Right lobe of liver (tissue), 4 donors: ENCODE data around the gene RNU1-2.

Experiments
- CTCF ChIP-seq, 4 donors: fragments of 200-600 bp in 3 of 4; fragments of 450-650 bp in 1 of 4; IDR thresholded peaks; one replicate each; pipeline versions ENCODE4 v1.5.1 to v1.8.0; 2016 to 2022; ENCODE audit warnings: antibody characterized with exemption in 4 of 4, mild to moderate bottlenecking in 2 of 4
- POLR2A ChIP-seq: fragments of 450-650 bp; IDR thresholded peaks from one replicate; pipeline ENCODE4 v1.6.1; 2017; ENCODE audit warnings: antibody characterized with exemption, mild to moderate bottlenecking
- donor health status: DM: no; HTN: no; CAD: no.
- donor health status: DM: no; HTN: no; CAD: no.
- donor health status: DM: no; HTN: yes; CAD: no.

GRCh38 chr1:16938351-16939321, 42.9 kb downstream of the RNU1-2 start:
- TF ChIP-seq CTCF (IDR thresholded peaks at IDR 0.05) (no peak), POLR2A (no peak)
